HS-5 (cell line): ENCODE results near the gene PMM2.
"Not testable (repeated sequence)": the region's sequence is repeated elsewhere in the genome, so short reads cannot be mapped to it uniquely, and the experiment has no call there.

ENCODE experiments used
- DNase-seq: peaks from one replicate; pipeline ENCODE4 v3.0.0-alpha.2; 2012; ENCODE audit warnings: low read depth

The PMM2 gene

GRCh38 chr16:8818504-8819270 lies 21.0 kb downstream of the PMM2 start:
- DNase-seq = no peak

GRCh38 chr16:8819411-8820034 lies 21.9 kb downstream of the PMM2 start:
- DNase-seq = no peak

GRCh38 chr16:8822403-8822802 lies 24.8 kb downstream of the PMM2 start:
- no peak for DNase-seq

- no peak for DNase-seq
Measured at GRCh38 chr16:8826278-8826879, 28.7 kb downstream of the PMM2 start.

GRCh38 chr16:8828541-8829165 lies 31.0 kb downstream of the PMM2 start:
- no peak for DNase-seq

- DNase-seq = no peak
Measured at GRCh38 chr16:8831450-8831849, 33.8 kb downstream of the PMM2 start.

GRCh38 chr16:8831871-8832716 lies 34.5 kb downstream of the PMM2 start:
- DNase-seq = no peak

- no peak for DNase-seq
Measured at GRCh38 chr16:8832717-8833105, 35.1 kb downstream of the PMM2 start.

GRCh38 chr16:8836797-8837196 lies 39.2 kb downstream of the PMM2 start:
- not testable (repeated sequence) for DNase-seq

- DNase-seq = not testable (repeated sequence)
Measured at GRCh38 chr16:8837594-8837993, 40.0 kb downstream of the PMM2 start.

- not testable (repeated sequence) for DNase-seq
Measured at GRCh38 chr16:8842016-8842415, 44.4 kb downstream of the PMM2 start.

GRCh38 chr16:8843296-8843695 lies 45.7 kb downstream of the PMM2 start:
- DNase-seq = not testable (repeated sequence)

- DNase-seq = no peak
Measured at GRCh38 chr16:8845699-8846298, 48.2 kb downstream of the PMM2 start.

GRCh38 chr16:8846401-8846932 lies 48.8 kb downstream of the PMM2 start:
- no peak for DNase-seq

GRCh38 chr16:8847145-8847544 lies 49.5 kb downstream of the PMM2 start:
- DNase-seq = no peak

GRCh38 chr16:8847623-8848022 lies 50.0 kb downstream of the PMM2 start:
- DNase-seq = no peak

- no peak for DNase-seq
Measured at GRCh38 chr16:8848231-8848938, 50.7 kb downstream of the PMM2 start.

- peak; percentile 84 for DNase-seq
Measured at GRCh38 chr16:8848939-8849391, 51.3 kb downstream of the PMM2 start.

GRCh38 chr16:8849411-8850011 lies 51.9 kb downstream of the PMM2 start:
- DNase-seq = peak; percentile 70

- DNase-seq = peak; percentile 88
Measured at GRCh38 chr16:8850279-8850885, 52.7 kb downstream of the PMM2 start.
